Keratinocyte (primary cell): ENCODE results near the gene ACBD3. TPM values are rescaled to one million over a fixed set of nuclear protein-coding genes. Genes with fewer than 3 reads are reported as not detected.

ENCODE experiments used
- DNase-seq: peaks from one replicate; pipeline ENCODE4 v3.0.0-alpha.2; 2011; ENCODE audit warnings: low read depth, missing footprints, low spot score
- FAIRE-seq: peaks from 2 replicates; lab custom pipeline; 2011; peaks lifted over from hg19 to GRCh38; lab: Jason Lieb, UNC
- H2AFZ ChIP-seq: 2 replicates; pipeline ENCODE4 v1.6.0; 2012; ENCODE audit warnings: low read length, control low read depth, inconsistent platforms; ENCODE audit not compliant: control insufficient read depth
- H3K27ac ChIP-seq: 2 replicates; pipeline ENCODE4 v1.5.1; 2011; ENCODE audit warnings: low read length; ENCODE audit not compliant: control insufficient read depth, insufficient read depth
- H3K27me3 ChIP-seq: 3 replicates; pipeline ENCODE4 v1.6.0; 2011; ENCODE audit warnings: low read length; ENCODE audit not compliant: control insufficient read depth, insufficient read depth; ENCODE audit errors: extremely low read depth
- H3K36me3 ChIP-seq, 2 experiments: 2 replicates in 1 of 2; 3 replicates in 1 of 2; pipeline ENCODE4 v1.5.1; 2011; ENCODE audit warnings: low read length in 2 of 2, mild to moderate bottlenecking in 1 of 2; ENCODE audit not compliant: control insufficient read depth in 2 of 2, insufficient read depth in 2 of 2; ENCODE audit errors: extremely low read depth in 1 of 2
- H3K4me1 ChIP-seq: 3 replicates; pipeline ENCODE4 v1.5.1; 2011; ENCODE audit warnings: low read length; ENCODE audit not compliant: control insufficient read depth, insufficient read depth; ENCODE audit errors: extremely low read depth
- H3K4me2 ChIP-seq: 3 replicates; pipeline ENCODE4 v1.6.0; 2011; ENCODE audit warnings: low read depth, low read length; ENCODE audit not compliant: control insufficient read depth, insufficient read depth; ENCODE audit errors: extremely low read depth
- H3K4me3 ChIP-seq, 3 experiments: fragments of 200-600 bp in 1 of 3; sonication (generic) in 1 of 3; 2 replicates in 2 of 3; 3 replicates in 1 of 3; pipeline ENCODE4 v1.5.1; 2011 to 2016; ENCODE audit warnings: low read length in 3 of 3, mild to moderate bottlenecking in 3 of 3, control low read depth in 2 of 3, inconsistent platforms in 1 of 3, low read depth in 1 of 3, mixed read lengths in 1 of 3, mixed run types in 1 of 3, moderate library complexity in 1 of 3; ENCODE audit not compliant: control insufficient read depth in 2 of 3, insufficient read depth in 2 of 3; ENCODE audit errors: extremely low read depth in 1 of 3
- H3K79me2 ChIP-seq: 2 replicates; pipeline ENCODE4 v1.6.0; 2012; ENCODE audit warnings: low read length; ENCODE audit not compliant: control insufficient read depth, insufficient read depth
- H3K9ac ChIP-seq: 3 replicates; pipeline ENCODE4 v1.6.0; 2011; ENCODE audit warnings: low read length; ENCODE audit not compliant: control insufficient read depth, insufficient read depth; ENCODE audit errors: extremely low read depth
- H3K9me1 ChIP-seq: 3 replicates; pipeline ENCODE4 v1.6.0; 2011; ENCODE audit warnings: low read length; ENCODE audit not compliant: control insufficient read depth, insufficient read depth; ENCODE audit errors: extremely low read depth
- H3K9me3 ChIP-seq: 2 replicates; pipeline ENCODE4 v1.5.1; 2012; ENCODE audit warnings: low read depth, low read length; ENCODE audit not compliant: control insufficient read depth
- H4K20me1 ChIP-seq: 3 replicates; pipeline ENCODE4 v1.6.0; 2011; ENCODE audit warnings: low read length; ENCODE audit not compliant: control insufficient read depth, insufficient read depth; ENCODE audit errors: extremely low read depth
- EZH2 ChIP-seq: IDR thresholded peaks from one replicate; pipeline ENCODE4 v1.6.1; 2012; ENCODE audit warnings: inconsistent platforms, mild to moderate bottlenecking, low read length, moderate library complexity
- dilution Hi-C: fragments of 300-500 bp; cut with MboI; formaldehyde crosslinking; loops from one replicate; pipeline ENCODE4 v1.7.0; 2020; ENCODE audit warnings: low sequenced_read_pairs; ENCODE audit not compliant: extremely low pct_ligation_motif_present
- polyA plus RNA-seq, 5 experiments: library from polyadenylated mRNA; depleted of rRNA in 3 of 5; stranded (reverse) in 3 of 5; stranded (forward) in 1 of 5; unstranded in 1 of 5; fragments of >200 nt; gene quantifications; 1 replicate in 1 of 5; 2 replicates in 3 of 5; 3 replicates in 1 of 5; pipeline versions ENCODE4 v1.2.1 to v1.2.3, GENCODE V29; 2011 to 2012; ENCODE audit warnings: missing spikeins in 2 of 5, low read depth in 1 of 5, low replicate concordance in 1 of 5
- TF ChIP-seq, protein P1 (sequence below), 3 experiments: IDR thresholded peaks in 1 of 3; conservative IDR thresholded peaks in 1 of 3; optimal IDR thresholded peaks in 1 of 3; 2 replicates in 2 of 3; 3 replicates in 1 of 3; pipeline versions ENCODE3 to v1.5.1; 2011; ENCODE audit warnings: low read length in 3 of 3, mild to moderate bottlenecking in 3 of 3, moderate library complexity in 2 of 3, control low read depth in 1 of 3, inconsistent platforms in 1 of 3; ENCODE audit not compliant: insufficient read depth in 2 of 3; ENCODE audit errors: extremely low read depth in 1 of 3

Gene ACBD3
- polyA plus RNA-seq, 1 donor (not counting 4 experiments of a cell fraction or from before 2014, with no cell fraction given) = 43.1 TPM

DNA sequence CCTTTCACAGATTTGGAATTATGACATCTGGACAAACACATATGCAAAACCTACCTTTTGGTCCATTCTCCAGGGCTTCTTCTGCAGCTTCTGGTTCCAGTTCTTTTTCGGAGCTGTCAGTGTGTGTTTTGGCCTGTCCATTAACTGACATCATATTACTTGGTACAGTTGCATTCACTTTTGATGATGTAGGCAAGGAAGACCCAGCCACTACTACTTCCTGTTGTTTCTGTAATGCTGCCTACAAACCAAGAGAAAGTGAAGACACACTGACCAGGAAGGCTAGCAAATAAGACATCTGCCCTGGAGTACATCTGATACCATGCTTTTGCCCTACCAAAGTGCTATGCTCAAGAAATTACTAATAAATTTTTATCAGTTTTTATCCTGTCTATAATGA, 31.9 kb downstream of the ACBD3 start:
- Histone ChIP-seq H3K9me3 (no peaks in the 10 kb centered on the region), H3K27ac (no peak overlapping the region), H3K79me2 (peaks cover 1% of the 10 kb centered on the region), H3K4me2 (no peak overlapping the region), H3K4me3 (no peak overlapping the region), H4K20me1 (no peaks in the 10 kb centered on the region), H3K9ac (no peak overlapping the region), H3K4me1 (no peaks in the 10 kb centered on the region), H3K36me3 (peaks cover 27% of the 10 kb centered on the region in 2 experiments), H3K27me3 (no peaks in the 10 kb centered on the region), H3K9me1 (no peaks in the 10 kb centered on the region), H2AFZ (no peak overlapping the region)
- no peak for FAIRE-seq
- TF ChIP-seq EZH2 = no peak
- TF ChIP-seq, protein P1, sequence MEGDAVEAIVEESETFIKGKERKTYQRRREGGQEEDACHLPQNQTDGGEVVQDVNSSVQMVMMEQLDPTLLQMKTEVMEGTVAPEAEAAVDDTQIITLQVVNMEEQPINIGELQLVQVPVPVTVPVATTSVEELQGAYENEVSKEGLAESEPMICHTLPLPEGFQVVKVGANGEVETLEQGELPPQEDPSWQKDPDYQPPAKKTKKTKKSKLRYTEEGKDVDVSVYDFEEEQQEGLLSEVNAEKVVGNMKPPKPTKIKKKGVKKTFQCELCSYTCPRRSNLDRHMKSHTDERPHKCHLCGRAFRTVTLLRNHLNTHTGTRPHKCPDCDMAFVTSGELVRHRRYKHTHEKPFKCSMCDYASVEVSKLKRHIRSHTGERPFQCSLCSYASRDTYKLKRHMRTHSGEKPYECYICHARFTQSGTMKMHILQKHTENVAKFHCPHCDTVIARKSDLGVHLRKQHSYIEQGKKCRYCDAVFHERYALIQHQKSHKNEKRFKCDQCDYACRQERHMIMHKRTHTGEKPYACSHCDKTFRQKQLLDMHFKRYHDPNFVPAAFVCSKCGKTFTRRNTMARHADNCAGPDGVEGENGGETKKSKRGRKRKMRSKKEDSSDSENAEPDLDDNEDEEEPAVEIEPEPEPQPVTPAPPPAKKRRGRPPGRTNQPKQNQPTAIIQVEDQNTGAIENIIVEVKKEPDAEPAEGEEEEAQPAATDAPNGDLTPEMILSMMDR (optimal IDR thresholded peaks at IDR 0.05 in 1 of 3, IDR thresholded peaks at IDR 0.05 in 1 of 3, conservative IDR thresholded peaks at IDR 0.05 in 1 of 3; ENCODE audit: extremely low read depth in 1 of 3, insufficient read depth in 2 of 3, low read length in 3 of 3) = no peak
- dilution Hi-C loops = no loop called here
- DNase-seq = no peak

DNA sequence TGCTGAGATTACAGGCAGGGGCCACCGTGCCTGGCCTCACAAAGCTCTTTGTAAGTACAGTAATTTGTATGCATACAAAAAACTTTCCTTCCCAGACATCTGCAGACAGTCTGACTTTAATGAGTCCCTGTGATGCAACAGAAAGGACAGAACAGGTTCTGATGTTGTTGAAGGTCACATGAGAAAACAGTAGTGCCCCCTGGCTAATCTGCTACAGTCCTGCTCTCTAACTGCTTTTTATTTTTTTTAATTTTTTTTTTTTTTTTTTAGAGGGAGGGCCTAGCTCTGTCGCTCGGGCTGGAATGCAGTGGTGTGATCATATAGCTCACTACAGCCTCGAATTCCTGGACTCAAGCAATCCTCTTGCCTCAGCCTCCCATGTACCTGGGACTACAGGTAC, 36.7 kb downstream of the ACBD3 start:
- DNase-seq = no peak
- Histone ChIP-seq H4K20me1 (no peaks in the 10 kb centered on the region), H3K4me2 (no peak overlapping the region), H3K4me1 (no peaks in the 10 kb centered on the region), H2AFZ (no peak overlapping the region), H3K4me3 (no peak overlapping the region), H3K79me2 (no peaks in the 10 kb centered on the region), H3K27ac (no peak overlapping the region), H3K9me1 (no peaks in the 10 kb centered on the region), H3K9ac (no peak overlapping the region), H3K9me3 (no peaks in the 10 kb centered on the region), H3K36me3 (peaks cover 16 to 27% of the 10 kb centered on the region in 2 experiments), H3K27me3 (no peaks in the 10 kb centered on the region)
- dilution Hi-C loops = no loop called here
- FAIRE-seq = no peak
- no peak for TF ChIP-seq EZH2
- TF ChIP-seq, protein P1 (optimal IDR thresholded peaks at IDR 0.05 in 1 of 3, IDR thresholded peaks at IDR 0.05 in 1 of 3, conservative IDR thresholded peaks at IDR 0.05 in 1 of 3; ENCODE audit: extremely low read depth in 1 of 3, insufficient read depth in 2 of 3, low read length in 3 of 3) = no peak
